Spleen (tissue), 11 donors: ENCODE results near the gene C22orf31. TPM values are rescaled to one million over a fixed set of nuclear protein-coding genes. Genes with fewer than 3 reads are reported as not detected.

Experiments used
- DNase-seq: peaks from one replicate; pipeline ENCODE4 v3.0.0-alpha.2; 2020
- H3K27ac ChIP-seq, 8 donors: fragments of 200-600 bp; sonication (generic) in 7 of 8; 1 replicate in 4 of 8; 2 replicates in 4 of 8; pipeline versions ENCODE4 v1.5.0 to v1.8.0; 2016 to 2021; ENCODE audit warnings: inconsistent platforms in 4 of 8, mild to moderate bottlenecking in 4 of 8, moderate library complexity in 1 of 8
- H3K27me3 ChIP-seq, 7 donors: fragments of 200-600 bp; sonication (generic) in 6 of 7; replicated peaks in 1 of 7; 1 replicate in 4 of 7; 2 replicates in 3 of 7; pipeline versions ENCODE4 v1.5.0 to v1.8.0; 2016 to 2021; ENCODE audit warnings: inconsistent platforms in 3 of 7, mild to moderate bottlenecking in 1 of 7
- H3K36me3 ChIP-seq, 6 donors: fragments of 200-600 bp; sonication (generic) in 5 of 6; 1 replicate in 4 of 6; 2 replicates in 2 of 6; pipeline versions ENCODE4 v1.5.0 to v1.8.0; 2016 to 2021; ENCODE audit warnings: inconsistent platforms in 2 of 6
- H3K4me1 ChIP-seq, 6 donors: fragments of 200-600 bp; sonication (generic) in 5 of 6; 1 replicate in 3 of 6; 2 replicates in 3 of 6; pipeline versions ENCODE4 v1.5.0 to v1.8.0; 2016 to 2021; ENCODE audit warnings: inconsistent platforms in 3 of 6
- H3K4me3 ChIP-seq, 8 donors: fragments of 200-600 bp; sonication (generic) in 7 of 8; 1 replicate in 4 of 8; 2 replicates in 4 of 8; pipeline versions ENCODE4 v1.5.0 to v1.8.0; 2016 to 2021; ENCODE audit warnings: inconsistent platforms in 4 of 8, mild to moderate bottlenecking in 4 of 8, moderate library complexity in 2 of 8
- H3K9me3 ChIP-seq, 8 donors: fragments of 200-600 bp; sonication (generic) in 7 of 8; 1 replicate in 4 of 8; 2 replicates in 4 of 8; pipeline versions ENCODE4 v1.5.0 to v1.8.0; 2016 to 2021; ENCODE audit warnings: inconsistent platforms in 4 of 8
- POLR2A ChIP-seq, 3 donors: fragments of 450-650 bp; IDR thresholded peaks; one replicate each; pipeline ENCODE4 v1.5.1; 2017; ENCODE audit warnings: antibody characterized with exemption in 3 of 3, mild to moderate bottlenecking in 1 of 3
- POLR2AphosphoS5 ChIP-seq, 3 donors: sonication (generic); formaldehyde crosslinking; IDR thresholded peaks; one replicate each; pipeline ENCODE4 v1.5.1; 2017; ENCODE audit warnings: antibody characterized with exemption in 3 of 3
- whole genome bisulfite sequencing, 5 donors: extraction: QIAGEN DNeasy Blood & Tissue Kit in 3 of 5; methylation state at CpG; one replicate each; pipeline versions ENCODE4 v1.1.5 to v1.1.7; 2013 to 2018; 5-methylcytosine and 5-hydroxymethylcytosine counted together
- intact Hi-C: fragments of 100-400 bp; cut with DNase I; formaldehyde crosslinking; loops from one replicate; pipeline ENCODE4 v1.15.0; 2023; ENCODE audit warnings: low total_unique reads
- polyA plus RNA-seq, 3 donors: library from polyadenylated mRNA; stranded (reverse); fragments of 200-250 nt; gene quantifications; one replicate each; pipeline ENCODE4 v1.2.1, GENCODE V29; 2013
- total RNA-seq, 7 donors: library from RNA; depleted of rRNA in 3 of 7; stranded (reverse); fragments of >200 nt in 3 of 7; fragmentation: NEBNext Ultra II Directional in 4 of 7; extraction: Animal tissue kit (Norgen Biotek cat#: 25700) in 4 of 7; gene quantifications; one replicate each; pipeline versions ENCODE4 v1.1.0 to v1.2.1, GENCODE V29; 2016 to 2021
- TF ChIP-seq, protein P1 (sequence below), 11 experiments: fragments of 200-600 bp in 7 of 11; fragments of 450-650 bp in 4 of 11; sonication (generic) in 4 of 11; IDR thresholded peaks in 8 of 11; conservative IDR thresholded peaks in 3 of 11; 1 replicate in 7 of 11; 2 replicates in 4 of 11; pipeline versions ENCODE4 v1.4.0 to v1.8.0; 2016 to 2021; ENCODE audit warnings: antibody characterized with exemption in 11 of 11, inconsistent platforms in 4 of 11, mild to moderate bottlenecking in 1 of 11
- donor health status: healthy with polysubstance abuse.
- donor health status: DM: no; HTN: no; CAD: no; lungs with moderate emphysema.
- donor health status: DM: no; HTN: no; CAD: no.
- donor health status: Bipolar disorder and iron deficiency.
- donor health status: healthy.
- donor health status: DM: no; HTN: no; CAD: no.
- donor health status: DM: yes; HTN: yes; CAD: no.

C22orf31 gene
- total and polyA plus RNA-seq, 10 donors: not detected

DNA sequence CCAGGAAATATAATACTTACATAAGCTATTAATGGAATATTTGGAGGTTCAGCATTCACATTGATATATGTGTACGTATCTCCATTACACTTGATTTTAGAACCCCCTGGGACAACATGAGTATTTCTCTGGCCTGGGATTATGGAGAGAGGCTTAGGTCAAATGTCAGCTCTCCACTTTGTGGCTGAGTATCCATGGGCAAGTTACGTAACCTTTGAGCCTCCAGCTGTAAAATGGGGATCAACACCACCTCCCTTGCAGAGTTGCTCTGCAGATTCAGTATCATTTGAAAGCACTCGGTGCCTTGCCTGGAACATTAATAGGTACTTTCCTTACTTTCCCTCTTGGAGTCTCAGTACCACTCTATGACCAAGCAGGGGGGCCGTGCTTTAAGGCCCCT, 33.2 kb downstream of the C22orf31 start:
- 88 to 95% (median 93%) methylated on average over 4 of the region's 4 CpGs for WGBS, 5 donors
- no peak overlapping the region for H3K4me3 ChIP-seq
- H3K9me3 ChIP-seq: no peaks in the 10 kb centered on the region
- peaks cover 0 to 39% (median 19%) of the 10 kb centered on the region in 7 donors for H3K27me3 ChIP-seq
- no peak overlapping the region for H3K27ac ChIP-seq
- no peak for DNase-seq
- H3K4me1 ChIP-seq: peaks cover 4 to 39% (median 28%) of the 10 kb centered on the region in 6 donors
- no peak for TF ChIP-seq POLR2AphosphoS5 (IDR thresholded peaks at IDR 0.05)
- TF ChIP-seq POLR2A (IDR thresholded peaks at IDR 0.05): no peak
- TF ChIP-seq, protein P1, sequence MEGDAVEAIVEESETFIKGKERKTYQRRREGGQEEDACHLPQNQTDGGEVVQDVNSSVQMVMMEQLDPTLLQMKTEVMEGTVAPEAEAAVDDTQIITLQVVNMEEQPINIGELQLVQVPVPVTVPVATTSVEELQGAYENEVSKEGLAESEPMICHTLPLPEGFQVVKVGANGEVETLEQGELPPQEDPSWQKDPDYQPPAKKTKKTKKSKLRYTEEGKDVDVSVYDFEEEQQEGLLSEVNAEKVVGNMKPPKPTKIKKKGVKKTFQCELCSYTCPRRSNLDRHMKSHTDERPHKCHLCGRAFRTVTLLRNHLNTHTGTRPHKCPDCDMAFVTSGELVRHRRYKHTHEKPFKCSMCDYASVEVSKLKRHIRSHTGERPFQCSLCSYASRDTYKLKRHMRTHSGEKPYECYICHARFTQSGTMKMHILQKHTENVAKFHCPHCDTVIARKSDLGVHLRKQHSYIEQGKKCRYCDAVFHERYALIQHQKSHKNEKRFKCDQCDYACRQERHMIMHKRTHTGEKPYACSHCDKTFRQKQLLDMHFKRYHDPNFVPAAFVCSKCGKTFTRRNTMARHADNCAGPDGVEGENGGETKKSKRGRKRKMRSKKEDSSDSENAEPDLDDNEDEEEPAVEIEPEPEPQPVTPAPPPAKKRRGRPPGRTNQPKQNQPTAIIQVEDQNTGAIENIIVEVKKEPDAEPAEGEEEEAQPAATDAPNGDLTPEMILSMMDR (IDR thresholded peaks at IDR 0.05 in 8 of 11, conservative IDR thresholded peaks at IDR 0.05 in 3 of 11): no peak
- H3K36me3 ChIP-seq: no peaks in the 10 kb centered on the region
- intact Hi-C loops: no loop called here

- WGBS, 5 donors: 89 to 98% (median 94%) methylated on average over 3 of the region's 3 CpGs
- intact Hi-C loops: no loop called here
Observed at GRCh38 chr22:29026579-29026978, 35.1 kb downstream of the C22orf31 start.

GRCh38 chr22:29023172-29023796, 38.3 kb downstream of the C22orf31 start:
- DNase-seq: no peak
- Histone ChIP-seq H3K4me3 (no peak overlapping the region), H3K9me3 (no peaks in the 10 kb centered on the region), H3K27ac (no peak overlapping the region), H3K4me1 (peaks cover 0 to 9% (median 8%) of the 10 kb centered on the region in 6 donors), H3K36me3 (no peaks in the 10 kb centered on the region), H3K27me3 (no peaks in the 10 kb centered on the region)
- intact Hi-C loops: no loop called here
- WGBS, 5 donors: 50 to 70% (median 61%) methylated on average over 3 of the region's 3 CpGs
- TF ChIP-seq POLR2A (IDR thresholded peaks at IDR 0.05): no peak
- TF ChIP-seq POLR2AphosphoS5 (IDR thresholded peaks at IDR 0.05): no peak
- TF ChIP-seq, protein P1 (IDR thresholded peaks at IDR 0.05 in 8 of 11, conservative IDR thresholded peaks at IDR 0.05 in 3 of 11): no peak

More at GRCh38 chr22:29026579-29026978, 35.1 kb downstream of the C22orf31 start:
- Histone ChIP-seq H3K4me1 (peaks cover 3 to 28% (median 21%) of the 10 kb centered on the region in 6 donors), H3K4me3 (no peak overlapping the region), H3K27me3 (peaks cover 0 to 31% (median 18%) of the 10 kb centered on the region in 7 donors), H3K27ac (no peak overlapping the region), H3K36me3 (no peaks in the 10 kb centered on the region), H3K9me3 (no peaks in the 10 kb centered on the region)
- no peak for DNase-seq
- TF ChIP-seq POLR2AphosphoS5 (IDR thresholded peaks at IDR 0.05) (no peak), POLR2A (IDR thresholded peaks at IDR 0.05) (no peak)
- TF ChIP-seq, protein P1 (IDR thresholded peaks at IDR 0.05 in 8 of 11, conservative IDR thresholded peaks at IDR 0.05 in 3 of 11): no peak

DNA sequence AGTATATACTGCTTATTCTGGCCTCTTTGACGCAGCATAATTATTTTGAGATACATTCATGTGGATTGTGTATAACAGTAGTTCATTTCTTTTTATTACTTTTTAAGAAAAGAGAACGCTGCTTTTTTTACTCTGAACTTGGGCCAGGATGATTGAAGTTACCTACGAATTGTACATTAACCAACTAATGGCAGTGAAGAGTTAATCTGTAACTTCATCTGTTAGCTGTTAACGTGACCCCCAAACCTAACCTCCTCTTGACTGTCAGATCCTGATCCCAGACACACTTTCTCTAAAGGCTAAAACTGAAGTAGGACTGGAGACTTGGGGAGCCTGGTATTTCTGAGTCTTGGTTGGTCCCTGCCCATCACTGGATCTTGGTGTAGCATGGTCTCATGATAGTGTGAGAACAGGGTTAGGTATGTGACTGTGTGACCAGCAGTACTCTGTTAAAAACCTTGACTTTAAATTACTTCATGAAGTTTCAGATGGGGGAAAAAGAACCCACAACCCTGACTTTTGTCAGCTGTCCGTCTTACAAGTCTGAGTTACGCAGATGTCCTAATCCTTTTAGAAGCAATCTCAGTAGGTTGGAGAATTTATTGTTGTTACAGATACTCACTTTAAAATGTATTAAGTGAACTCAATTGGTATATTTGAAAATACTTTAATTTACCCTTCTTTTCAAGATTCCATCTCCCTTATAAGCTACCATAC, 39.4 kb downstream of the C22orf31 start:
- no peak for TF ChIP-seq POLR2A (IDR thresholded peaks at IDR 0.05)
- TF ChIP-seq POLR2AphosphoS5 (IDR thresholded peaks at IDR 0.05): no peak
- TF ChIP-seq, protein P1 (IDR thresholded peaks at IDR 0.05 in 8 of 11, conservative IDR thresholded peaks at IDR 0.05 in 3 of 11): no peak
- Histone ChIP-seq H3K27me3 (no peaks in the 10 kb centered on the region), H3K9me3 (no peaks in the 10 kb centered on the region), H3K4me1 (peaks cover 0 to 9% (median 8%) of the 10 kb centered on the region in 6 donors), H3K4me3 (no peak overlapping the region), H3K27ac (no peak overlapping the region), H3K36me3 (no peaks in the 10 kb centered on the region)
- WGBS, 5 donors: 84 to 92% (median 89%) methylated on average over 6 of the region's 6 CpGs
- intact Hi-C loops: no loop called here
- no peak for DNase-seq
